ENCODE data around the gene MAPK8IP3.

MAPK8IP3 gene

DNA sequence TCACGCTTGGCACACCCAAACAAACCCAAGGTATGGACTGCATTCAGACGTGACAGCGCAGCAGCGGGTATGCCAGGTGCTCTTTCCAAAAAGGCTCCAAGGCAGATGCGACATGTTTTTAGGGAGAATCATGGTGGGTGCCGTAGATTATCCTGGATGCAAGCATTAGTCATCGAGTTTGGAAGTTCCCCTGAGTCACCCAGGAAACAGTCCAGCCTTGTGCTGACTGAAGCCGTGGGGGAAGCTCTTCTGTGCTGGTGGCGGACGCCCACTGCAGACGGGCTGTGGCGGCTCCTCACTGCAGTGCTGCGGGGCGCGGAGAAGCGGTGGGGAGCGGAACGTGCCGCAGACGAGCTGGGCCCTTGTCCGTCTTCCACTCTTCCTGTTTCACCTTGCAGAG, 14.0 kb upstream of the MAPK8IP3 start:
- Histone ChIP-seq H3K4me3 (ENCODE audit: low read length) (no peak overlapping the region), H3K4me1 (ENCODE audit: low read length) (no peaks in the 10 kb centered on the region), H3K79me2 (ENCODE audit: low read length) (peaks cover 61% of the 10 kb centered on the region), H2AFZ (ENCODE audit: low read depth, low read length) (no peak overlapping the region), H3K27ac (ENCODE audit: low read length) (no peak overlapping the region), H3K9ac (ENCODE audit: low read length) (no peak overlapping the region), H4K20me1 (ENCODE audit: insufficient read depth, low read length) (peaks cover 12% of the 10 kb centered on the region), H3K36me3 (replicated peaks; ENCODE audit: low read depth, low read length) (peaks cover 62% of the 10 kb centered on the region), H3K27me3 (ENCODE audit: low read depth, low read length) (no peaks in the 10 kb centered on the region), H3K9me3 (ENCODE audit: insufficient read depth, low read length) (no peaks in the 10 kb centered on the region), H3K4me2 (ENCODE audit: low read length) (no peak overlapping the region)
- TF ChIP-seq, protein P1, sequence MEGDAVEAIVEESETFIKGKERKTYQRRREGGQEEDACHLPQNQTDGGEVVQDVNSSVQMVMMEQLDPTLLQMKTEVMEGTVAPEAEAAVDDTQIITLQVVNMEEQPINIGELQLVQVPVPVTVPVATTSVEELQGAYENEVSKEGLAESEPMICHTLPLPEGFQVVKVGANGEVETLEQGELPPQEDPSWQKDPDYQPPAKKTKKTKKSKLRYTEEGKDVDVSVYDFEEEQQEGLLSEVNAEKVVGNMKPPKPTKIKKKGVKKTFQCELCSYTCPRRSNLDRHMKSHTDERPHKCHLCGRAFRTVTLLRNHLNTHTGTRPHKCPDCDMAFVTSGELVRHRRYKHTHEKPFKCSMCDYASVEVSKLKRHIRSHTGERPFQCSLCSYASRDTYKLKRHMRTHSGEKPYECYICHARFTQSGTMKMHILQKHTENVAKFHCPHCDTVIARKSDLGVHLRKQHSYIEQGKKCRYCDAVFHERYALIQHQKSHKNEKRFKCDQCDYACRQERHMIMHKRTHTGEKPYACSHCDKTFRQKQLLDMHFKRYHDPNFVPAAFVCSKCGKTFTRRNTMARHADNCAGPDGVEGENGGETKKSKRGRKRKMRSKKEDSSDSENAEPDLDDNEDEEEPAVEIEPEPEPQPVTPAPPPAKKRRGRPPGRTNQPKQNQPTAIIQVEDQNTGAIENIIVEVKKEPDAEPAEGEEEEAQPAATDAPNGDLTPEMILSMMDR (IDR thresholded peaks at IDR 0.05; ENCODE audit: low read depth, low read length), result no peak
- no peak for TF ChIP-seq EZH2phosphoT487 (IDR thresholded peaks at IDR 0.05; ENCODE audit: low read depth)

DNA sequence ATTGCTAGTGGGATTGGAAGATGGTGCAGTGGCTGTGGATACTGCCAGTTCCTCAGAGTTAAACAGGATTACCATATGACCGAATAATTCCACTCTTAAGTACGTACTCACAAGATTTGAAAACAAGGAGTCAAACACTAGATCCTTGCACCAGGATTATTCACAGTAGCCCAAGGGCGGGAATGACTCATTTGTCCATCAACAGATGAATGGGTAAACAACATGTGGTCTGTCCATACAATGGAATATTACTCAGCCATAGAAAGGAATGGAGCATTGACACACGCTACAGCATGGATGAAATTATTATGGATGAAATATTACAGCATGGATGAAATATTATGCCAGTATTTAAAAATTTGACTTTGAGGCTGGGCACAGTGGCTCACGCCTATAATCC, 9.1 kb upstream of the MAPK8IP3 start:
- Histone ChIP-seq H3K36me3 (replicated peaks; ENCODE audit: low read depth, low read length) (peaks cover 63% of the 10 kb centered on the region), H3K4me1 (ENCODE audit: low read length) (no peaks in the 10 kb centered on the region), H3K4me2 (ENCODE audit: low read length) (no peak overlapping the region), H3K27me3 (ENCODE audit: low read depth, low read length) (no peaks in the 10 kb centered on the region), H3K27ac (ENCODE audit: low read length) (no peak overlapping the region), H3K9ac (ENCODE audit: low read length) (no peak overlapping the region), H3K9me3 (ENCODE audit: insufficient read depth, low read length) (no peaks in the 10 kb centered on the region), H3K79me2 (ENCODE audit: low read length) (peaks cover 13% of the 10 kb centered on the region), H2AFZ (ENCODE audit: low read depth, low read length) (no peak overlapping the region), H4K20me1 (ENCODE audit: insufficient read depth, low read length) (peaks cover 2% of the 10 kb centered on the region; the same call in 1 of the 2 replicates), H3K4me3 (ENCODE audit: low read length) (no peak overlapping the region)
- TF ChIP-seq, protein P1 (IDR thresholded peaks at IDR 0.05; ENCODE audit: low read depth, low read length), result no peak
- TF ChIP-seq EZH2phosphoT487 (IDR thresholded peaks at IDR 0.05; ENCODE audit: low read depth), result no peak

DNA sequence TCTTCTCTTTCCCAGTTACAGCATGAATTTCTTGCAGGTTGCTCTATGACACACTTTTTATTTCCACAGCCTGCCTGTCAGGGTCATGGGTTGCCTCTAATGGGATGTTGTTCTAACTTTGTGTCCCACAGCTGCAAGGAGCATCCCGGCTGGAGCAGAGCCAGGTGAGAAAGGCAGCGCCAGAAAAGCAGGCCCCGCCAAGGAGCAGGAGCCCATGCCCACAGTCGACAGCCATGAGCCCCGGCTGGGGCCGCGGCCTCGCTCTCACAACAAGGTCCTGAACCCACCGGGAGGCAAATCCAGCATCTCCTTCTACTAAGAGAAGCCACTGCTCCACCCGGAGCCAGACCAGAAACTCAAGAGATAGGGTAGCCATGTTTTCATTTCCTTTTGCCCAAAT, 7.3 kb upstream of the MAPK8IP3 start:
- Histone ChIP-seq H3K4me2 (ENCODE audit: low read length) (no peak overlapping the region), H3K9ac (ENCODE audit: low read length) (no peak overlapping the region), H3K4me1 (ENCODE audit: low read length) (no peaks in the 10 kb centered on the region), H4K20me1 (ENCODE audit: insufficient read depth, low read length) (no peaks in the 10 kb centered on the region; the same call in 1 of the 2 replicates), H2AFZ (ENCODE audit: low read depth, low read length) (no peak overlapping the region), H3K27ac (ENCODE audit: low read length) (no peak overlapping the region), H3K4me3 (ENCODE audit: low read length) (no peak overlapping the region), H3K27me3 (ENCODE audit: low read depth, low read length) (no peaks in the 10 kb centered on the region), H3K79me2 (ENCODE audit: low read length) (peaks cover 6% of the 10 kb centered on the region; the same call in 1 of the 2 replicates), H3K36me3 (replicated peaks; ENCODE audit: low read depth, low read length) (peaks cover 51% of the 10 kb centered on the region), H3K9me3 (ENCODE audit: insufficient read depth, low read length) (no peaks in the 10 kb centered on the region)
- TF ChIP-seq EZH2phosphoT487 (IDR thresholded peaks at IDR 0.05; ENCODE audit: low read depth), result no peak
- TF ChIP-seq, protein P1 (IDR thresholded peaks at IDR 0.05; ENCODE audit: low read depth, low read length), result no peak

DNA sequence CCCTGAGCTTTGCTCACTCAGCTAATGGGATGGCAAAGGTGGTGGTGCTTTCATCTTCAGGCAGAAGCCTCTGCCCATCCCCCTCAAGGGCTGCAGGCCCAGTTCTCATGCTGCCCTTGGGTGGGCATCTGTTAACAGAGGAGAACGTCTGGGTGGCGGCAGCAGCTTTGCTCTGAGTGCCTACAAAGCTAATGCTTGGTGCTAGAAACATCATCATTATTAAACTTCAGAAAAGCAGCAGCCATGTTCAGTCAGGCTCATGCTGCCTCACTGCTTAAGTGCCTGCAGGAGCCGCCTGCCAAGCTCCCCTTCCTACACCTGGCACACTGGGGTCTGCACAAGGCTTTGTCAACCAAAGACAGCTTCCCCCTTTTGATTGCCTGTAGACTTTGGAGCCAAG, 5.7 kb upstream of the MAPK8IP3 start:
- no peak overlapping the region for H3K27ac ChIP-seq (ENCODE audit: low read length)
- no peak overlapping the region for H2AFZ ChIP-seq (ENCODE audit: low read depth, low read length)
- peaks cover 42% of the 10 kb centered on the region for H3K36me3 ChIP-seq (replicated peaks; ENCODE audit: low read depth, low read length)
- no peaks in the 10 kb centered on the region for H3K4me1 ChIP-seq (ENCODE audit: low read length)
- H3K9ac ChIP-seq (ENCODE audit: low read length), result no peak overlapping the region
- H3K4me3 ChIP-seq (ENCODE audit: low read length), result no peak overlapping the region
- H4K20me1 ChIP-seq (ENCODE audit: insufficient read depth, low read length), result no peaks in the 10 kb centered on the region
- TF ChIP-seq EZH2phosphoT487 (IDR thresholded peaks at IDR 0.05; ENCODE audit: low read depth), result no peak
- TF ChIP-seq, protein P1 (IDR thresholded peaks at IDR 0.05; ENCODE audit: low read depth, low read length), result no peak
- H3K9me3 ChIP-seq (ENCODE audit: insufficient read depth, low read length), result no peaks in the 10 kb centered on the region
- no peaks in the 10 kb centered on the region for H3K27me3 ChIP-seq (ENCODE audit: low read depth, low read length)
- peaks cover 2% of the 10 kb centered on the region; the same call in 1 of the 2 replicates for H3K79me2 ChIP-seq (ENCODE audit: low read length)
- H3K4me2 ChIP-seq (ENCODE audit: low read length), result no peak overlapping the region
